ENCODE measurements around the gene MEG3.

DNA sequence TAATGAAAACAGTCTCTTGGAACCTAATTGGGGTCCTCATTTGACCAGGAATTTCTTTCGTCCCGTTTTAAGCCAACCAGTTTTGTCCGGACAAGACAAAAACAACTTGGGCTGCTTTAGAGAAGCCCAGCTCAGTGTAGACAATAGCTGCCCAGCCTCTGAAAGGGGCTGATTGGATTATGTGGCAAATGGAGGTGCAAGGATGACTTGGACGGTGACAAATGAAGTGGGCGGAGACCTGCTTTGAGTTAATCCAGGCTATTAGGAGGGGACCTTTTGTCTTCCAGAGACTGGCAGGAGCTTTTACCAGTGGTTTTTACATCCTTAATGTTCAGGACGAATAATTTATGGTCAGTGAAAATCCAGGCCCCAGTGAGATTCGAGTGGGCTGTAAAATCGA lies 4.8 kb downstream of the MEG3 start:
- TF ChIP-seq, protein P1, sequence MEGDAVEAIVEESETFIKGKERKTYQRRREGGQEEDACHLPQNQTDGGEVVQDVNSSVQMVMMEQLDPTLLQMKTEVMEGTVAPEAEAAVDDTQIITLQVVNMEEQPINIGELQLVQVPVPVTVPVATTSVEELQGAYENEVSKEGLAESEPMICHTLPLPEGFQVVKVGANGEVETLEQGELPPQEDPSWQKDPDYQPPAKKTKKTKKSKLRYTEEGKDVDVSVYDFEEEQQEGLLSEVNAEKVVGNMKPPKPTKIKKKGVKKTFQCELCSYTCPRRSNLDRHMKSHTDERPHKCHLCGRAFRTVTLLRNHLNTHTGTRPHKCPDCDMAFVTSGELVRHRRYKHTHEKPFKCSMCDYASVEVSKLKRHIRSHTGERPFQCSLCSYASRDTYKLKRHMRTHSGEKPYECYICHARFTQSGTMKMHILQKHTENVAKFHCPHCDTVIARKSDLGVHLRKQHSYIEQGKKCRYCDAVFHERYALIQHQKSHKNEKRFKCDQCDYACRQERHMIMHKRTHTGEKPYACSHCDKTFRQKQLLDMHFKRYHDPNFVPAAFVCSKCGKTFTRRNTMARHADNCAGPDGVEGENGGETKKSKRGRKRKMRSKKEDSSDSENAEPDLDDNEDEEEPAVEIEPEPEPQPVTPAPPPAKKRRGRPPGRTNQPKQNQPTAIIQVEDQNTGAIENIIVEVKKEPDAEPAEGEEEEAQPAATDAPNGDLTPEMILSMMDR (conservative IDR thresholded peaks at IDR 0.05): no peak
- TF ChIP-seq EZH2 (IDR thresholded peaks at IDR 0.05; ENCODE audit: low read depth): no peak

Measured in PC-9 (cell line).